Nephron progenitor cell (in vitro differentiated cells): ENCODE measurements around the gene ANXA4.

Source experiments
- DNase-seq: peaks from one replicate; pipeline ENCODE4 v3.0.0; 2021
- H3K27ac Mint-ChIP-seq: 2 replicates; pipeline ENCODE4 v1.8.0; 2021; ENCODE audit warnings: mild to moderate bottlenecking, moderate library complexity, mixed read lengths
- H3K27me3 Mint-ChIP-seq: 2 replicates; pipeline ENCODE4 v1.8.0; 2021; ENCODE audit warnings: mild to moderate bottlenecking, low read depth, mixed read lengths; ENCODE audit not compliant: poor library complexity
- H3K36me3 Mint-ChIP-seq: 2 replicates; pipeline ENCODE4 v1.8.0; 2021; ENCODE audit warnings: low read depth, mixed read lengths
- H3K4me1 Mint-ChIP-seq: 2 replicates; pipeline ENCODE4 v1.8.0; 2021; ENCODE audit warnings: mixed read lengths
- H3K4me3 Mint-ChIP-seq: 2 replicates; pipeline ENCODE4 v1.8.0; 2021; ENCODE audit warnings: mild to moderate bottlenecking, moderate library complexity, mixed read lengths
- H3K9me3 Mint-ChIP-seq: 2 replicates; pipeline ENCODE4 v1.8.0; 2021; ENCODE audit warnings: mild to moderate bottlenecking, moderate library complexity, mixed read lengths
- TF ChIP-seq, protein P1 (sequence below): fragments of 200-600 bp; sonication (generic); IDR thresholded peaks from 2 replicates; pipeline ENCODE4 v1.5.0; 2021; ENCODE audit warnings: antibody characterized with exemption

The ANXA4 gene

DNA sequence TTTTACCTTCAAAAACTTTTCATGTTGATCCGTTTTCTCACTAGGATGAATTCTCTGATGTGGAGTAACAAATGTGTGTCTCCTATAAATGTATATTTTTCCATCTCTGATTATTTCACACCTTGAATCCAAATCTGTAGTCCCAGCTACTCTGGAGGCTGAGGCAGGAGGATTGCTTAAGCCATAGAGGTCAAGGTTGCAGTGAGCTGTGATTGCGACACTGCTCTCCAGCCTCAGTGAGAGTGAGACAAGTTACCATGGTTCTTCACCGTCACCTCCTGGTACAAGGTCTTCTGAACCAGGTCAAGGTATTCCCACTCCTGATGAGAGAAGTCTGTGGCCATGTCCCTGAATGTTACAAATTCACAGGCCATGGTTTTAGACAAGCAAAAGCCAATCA is 102.6 kb downstream of the ANXA4 start:
- TF ChIP-seq, protein P1, sequence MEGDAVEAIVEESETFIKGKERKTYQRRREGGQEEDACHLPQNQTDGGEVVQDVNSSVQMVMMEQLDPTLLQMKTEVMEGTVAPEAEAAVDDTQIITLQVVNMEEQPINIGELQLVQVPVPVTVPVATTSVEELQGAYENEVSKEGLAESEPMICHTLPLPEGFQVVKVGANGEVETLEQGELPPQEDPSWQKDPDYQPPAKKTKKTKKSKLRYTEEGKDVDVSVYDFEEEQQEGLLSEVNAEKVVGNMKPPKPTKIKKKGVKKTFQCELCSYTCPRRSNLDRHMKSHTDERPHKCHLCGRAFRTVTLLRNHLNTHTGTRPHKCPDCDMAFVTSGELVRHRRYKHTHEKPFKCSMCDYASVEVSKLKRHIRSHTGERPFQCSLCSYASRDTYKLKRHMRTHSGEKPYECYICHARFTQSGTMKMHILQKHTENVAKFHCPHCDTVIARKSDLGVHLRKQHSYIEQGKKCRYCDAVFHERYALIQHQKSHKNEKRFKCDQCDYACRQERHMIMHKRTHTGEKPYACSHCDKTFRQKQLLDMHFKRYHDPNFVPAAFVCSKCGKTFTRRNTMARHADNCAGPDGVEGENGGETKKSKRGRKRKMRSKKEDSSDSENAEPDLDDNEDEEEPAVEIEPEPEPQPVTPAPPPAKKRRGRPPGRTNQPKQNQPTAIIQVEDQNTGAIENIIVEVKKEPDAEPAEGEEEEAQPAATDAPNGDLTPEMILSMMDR = no peak
- no peak overlapping the region for H3K27ac Mint-ChIP-seq
- no peaks in the 10 kb centered on the region for H3K4me1 Mint-ChIP-seq
- no peak for DNase-seq
- H3K4me3 Mint-ChIP-seq = no peak overlapping the region
- no peaks in the 10 kb centered on the region for H3K27me3 Mint-ChIP-seq
- H3K9me3 Mint-ChIP-seq = no peaks in the 10 kb centered on the region
- H3K36me3 Mint-ChIP-seq = peaks cover 50% of the 10 kb centered on the region

DNA sequence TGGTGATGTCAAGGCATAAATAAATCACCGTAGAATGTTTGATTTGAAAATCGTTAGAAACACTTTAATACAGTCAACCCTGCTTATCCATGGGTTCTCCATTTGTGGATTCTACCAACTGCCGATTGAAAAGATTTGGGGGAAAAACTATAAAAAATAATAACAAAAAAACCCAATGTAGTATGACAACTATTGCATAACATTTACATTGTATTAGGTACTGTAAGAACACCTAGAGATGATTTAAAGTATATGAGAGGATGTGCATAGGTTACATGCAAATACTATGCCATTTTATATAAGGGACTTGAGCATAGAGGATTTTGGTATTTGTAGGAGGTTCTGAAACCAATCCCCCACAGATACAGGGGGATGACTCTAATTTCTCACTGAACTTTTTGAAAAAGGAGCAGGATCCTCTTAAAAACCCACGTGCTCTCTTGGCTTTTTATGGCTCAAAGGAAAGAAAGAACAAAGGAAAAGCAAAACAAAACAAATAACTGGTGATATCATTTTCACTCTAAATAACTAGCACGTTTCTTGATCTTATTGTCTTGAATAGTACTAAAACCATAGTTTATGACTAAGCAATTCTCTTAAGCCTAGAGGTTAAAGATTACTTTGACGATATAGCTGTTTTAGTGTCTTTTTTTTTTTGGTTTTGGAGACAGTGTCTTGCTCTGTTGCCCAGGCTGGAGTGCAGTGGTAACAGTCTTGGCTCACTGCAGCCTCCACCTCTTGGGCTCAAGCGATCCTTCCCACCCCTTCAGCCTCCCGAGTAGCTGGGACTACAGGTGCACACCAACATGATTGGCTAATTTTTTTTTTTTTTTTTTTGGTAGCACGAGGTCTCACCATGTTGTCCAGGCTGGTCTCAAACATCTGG is 104.5 kb downstream of the ANXA4 start:
- Mint-ChIP-seq H3K36me3 (peaks cover 44% of the 10 kb centered on the region), H3K9me3 (no peaks in the 10 kb centered on the region), H3K4me1 (no peaks in the 10 kb centered on the region), H3K27me3 (no peaks in the 10 kb centered on the region), H3K27ac (no peak overlapping the region), H3K4me3 (no peak overlapping the region)
- no peak for DNase-seq
- TF ChIP-seq, protein P1 = no peak

DNA sequence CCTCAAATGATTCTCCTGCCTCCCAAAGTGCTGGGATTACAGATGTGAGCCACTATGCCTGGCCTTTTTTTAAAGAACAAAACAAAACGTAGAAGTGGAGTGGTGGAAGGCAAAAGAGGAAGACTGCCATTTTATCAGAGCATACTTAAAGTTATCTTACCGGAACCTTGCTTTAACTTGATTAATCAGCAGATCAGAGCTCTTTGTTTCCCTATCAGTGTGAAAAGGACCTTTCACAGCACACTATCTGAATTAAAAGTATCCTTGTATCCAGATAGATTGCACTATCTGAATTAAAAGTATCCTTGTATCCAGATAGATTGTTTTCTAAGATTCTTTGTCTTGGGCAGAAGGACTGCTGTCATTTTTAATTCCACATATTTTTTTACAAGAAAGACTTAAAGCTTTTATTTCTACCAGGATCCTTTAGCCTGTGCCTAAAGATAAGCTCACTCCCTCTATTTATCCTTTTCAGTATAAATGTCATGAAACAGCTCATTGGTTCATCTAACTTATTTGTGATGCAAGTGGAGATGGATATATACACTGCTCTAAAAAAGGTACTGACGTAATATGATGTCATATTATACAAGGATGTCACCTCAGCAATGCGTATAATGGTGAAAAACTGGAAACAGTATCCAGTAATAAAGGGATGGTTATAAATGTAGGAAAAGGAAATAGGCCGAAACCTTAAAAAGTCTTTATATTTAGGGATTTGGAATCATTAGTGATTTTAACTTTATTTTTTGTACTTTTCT is 105.3 kb downstream of the ANXA4 start:
- Mint-ChIP-seq H3K9me3 (no peaks in the 10 kb centered on the region), H3K4me1 (no peaks in the 10 kb centered on the region), H3K27me3 (no peaks in the 10 kb centered on the region), H3K36me3 (peaks cover 42% of the 10 kb centered on the region), H3K27ac (no peak overlapping the region), H3K4me3 (no peak overlapping the region)
- TF ChIP-seq, protein P1 = no peak
- no peak for DNase-seq

DNA sequence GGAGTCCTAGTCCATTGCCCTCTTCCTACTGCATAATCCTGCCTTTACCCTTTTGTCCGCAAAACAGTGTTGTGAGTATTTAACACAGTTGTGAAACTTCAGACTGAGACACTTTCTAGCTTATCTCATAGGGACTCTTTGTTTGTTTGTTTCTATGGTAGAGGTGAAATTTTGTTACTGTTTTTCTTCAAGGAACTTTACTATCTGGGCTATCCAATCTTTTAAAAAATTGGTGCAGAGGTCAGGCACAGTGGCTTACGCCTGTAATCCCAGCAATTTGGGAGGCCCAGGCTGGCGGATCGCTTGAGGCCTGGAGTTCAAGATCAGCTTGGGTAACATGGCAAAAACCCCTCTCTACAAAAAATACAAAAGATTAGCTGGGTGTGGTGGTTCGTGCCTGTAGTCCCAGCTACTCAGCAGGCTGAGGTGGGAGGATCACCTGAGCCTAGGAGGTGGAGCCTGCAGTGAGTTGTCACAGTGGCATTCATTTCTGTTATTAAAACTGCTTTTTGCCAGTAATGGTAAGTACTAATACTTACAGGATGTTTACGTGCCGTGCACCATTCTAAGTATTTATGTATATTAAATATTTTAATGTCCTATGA is 106.4 kb downstream of the ANXA4 start:
- no peak for DNase-seq
- H3K9me3 Mint-ChIP-seq = no peaks in the 10 kb centered on the region
- H3K27me3 Mint-ChIP-seq = no peaks in the 10 kb centered on the region
- peaks cover 42% of the 10 kb centered on the region for H3K36me3 Mint-ChIP-seq
- TF ChIP-seq, protein P1 = no peak
- H3K27ac Mint-ChIP-seq = peak overlapping the region; percentile 61
- no peaks in the 10 kb centered on the region for H3K4me1 Mint-ChIP-seq
- H3K4me3 Mint-ChIP-seq = no peak overlapping the region

DNA sequence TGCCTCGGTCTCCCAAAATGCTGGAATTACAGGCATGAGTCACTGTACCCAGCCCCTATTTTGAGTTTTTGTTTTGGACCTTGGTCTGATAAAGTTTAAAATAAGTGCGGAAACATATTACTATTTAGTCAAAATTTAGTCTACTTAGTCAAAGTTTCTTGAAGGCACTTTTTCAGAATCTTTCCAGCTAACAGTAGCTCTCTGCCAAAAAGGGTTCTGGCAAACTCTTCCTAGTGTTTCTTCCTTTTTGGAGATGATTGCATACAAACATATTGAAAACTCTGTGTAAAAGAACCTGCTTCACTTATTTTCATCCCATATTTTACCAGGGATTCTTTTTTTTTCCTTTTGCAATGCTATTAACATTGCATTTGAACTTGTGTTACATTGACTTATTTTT is 116.3 kb downstream of the ANXA4 start:
- H3K4me3 Mint-ChIP-seq = no peak overlapping the region
- H3K27ac Mint-ChIP-seq = no peak overlapping the region
- DNase-seq = no peak
- no peaks in the 10 kb centered on the region for H3K4me1 Mint-ChIP-seq
- no peaks in the 10 kb centered on the region for H3K27me3 Mint-ChIP-seq
- H3K9me3 Mint-ChIP-seq = no peaks in the 10 kb centered on the region
- H3K36me3 Mint-ChIP-seq = peaks cover 9% of the 10 kb centered on the region
- TF ChIP-seq, protein P1 = no peak
